Omental fat pad (tissue), 4 donors: ENCODE results near the gene SCN8A. TPM values are rescaled to one million over a fixed set of nuclear protein-coding genes. Genes with fewer than 3 reads are reported as not detected.

Experiments
- ATAC-seq: fragments of 150-250 bp; one replicate; pipeline ENCODE4 v1.9.1; 2016; ENCODE audit warnings: mild to moderate bottlenecking, moderate library complexity; ENCODE audit not compliant: low FRiP score
- DNase-seq: peaks from one replicate; pipeline ENCODE4 v3.0.0-alpha.2; 2019; ENCODE audit warnings: low spot score
- total RNA-seq, 4 donors: library from RNA; depleted of rRNA; stranded (reverse); fragments of >200 nt; gene quantifications; one replicate each; pipeline ENCODE4 v1.1.0, GENCODE V29; 2016
- TF ChIP-seq, protein P1 (sequence below), 3 donors: fragments of 450-650 bp; IDR thresholded peaks; one replicate each; pipeline ENCODE4 v1.5.1; 2016 to 2017; ENCODE audit warnings: antibody characterized with exemption in 3 of 3, mild to moderate bottlenecking in 3 of 3, moderate library complexity in 2 of 3

SCN8A gene
- total RNA-seq, 4 donors from 2014 or later: 0.50 to 1.4 (median 0.67) TPM

DNA sequence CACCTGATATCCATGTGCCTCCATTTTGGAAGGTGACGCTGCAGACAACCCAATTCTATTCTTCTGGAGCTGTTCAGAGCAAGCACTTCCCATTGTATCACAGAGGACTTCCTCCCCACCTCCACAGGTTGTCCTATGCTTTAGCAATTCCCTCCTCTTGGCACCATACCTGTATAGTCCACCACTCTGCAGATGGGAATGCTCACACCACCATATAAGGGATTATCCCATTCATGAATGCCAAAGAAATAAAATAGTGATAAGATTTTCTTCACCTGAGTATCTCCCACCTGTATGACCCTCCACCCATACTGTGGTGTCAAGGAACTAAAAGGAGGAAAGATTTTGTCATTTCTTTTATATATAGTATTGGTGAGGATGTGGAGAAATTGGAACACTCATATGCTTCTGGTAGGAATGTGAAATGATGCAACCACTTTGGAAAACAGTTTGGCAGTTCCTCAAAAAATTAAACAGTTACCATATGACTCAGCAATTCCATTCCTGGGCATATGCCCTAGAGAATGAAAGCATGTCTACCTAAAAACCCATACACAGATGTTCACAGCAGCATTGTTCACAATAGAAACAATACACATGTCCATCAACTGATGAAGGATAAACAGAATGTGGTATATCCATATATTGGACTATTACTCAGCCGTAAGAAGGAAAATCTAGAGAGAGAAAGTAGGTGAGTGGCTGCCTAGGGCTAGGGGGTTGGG, 182.3 kb downstream of the SCN8A start:
- TF ChIP-seq, protein P1, sequence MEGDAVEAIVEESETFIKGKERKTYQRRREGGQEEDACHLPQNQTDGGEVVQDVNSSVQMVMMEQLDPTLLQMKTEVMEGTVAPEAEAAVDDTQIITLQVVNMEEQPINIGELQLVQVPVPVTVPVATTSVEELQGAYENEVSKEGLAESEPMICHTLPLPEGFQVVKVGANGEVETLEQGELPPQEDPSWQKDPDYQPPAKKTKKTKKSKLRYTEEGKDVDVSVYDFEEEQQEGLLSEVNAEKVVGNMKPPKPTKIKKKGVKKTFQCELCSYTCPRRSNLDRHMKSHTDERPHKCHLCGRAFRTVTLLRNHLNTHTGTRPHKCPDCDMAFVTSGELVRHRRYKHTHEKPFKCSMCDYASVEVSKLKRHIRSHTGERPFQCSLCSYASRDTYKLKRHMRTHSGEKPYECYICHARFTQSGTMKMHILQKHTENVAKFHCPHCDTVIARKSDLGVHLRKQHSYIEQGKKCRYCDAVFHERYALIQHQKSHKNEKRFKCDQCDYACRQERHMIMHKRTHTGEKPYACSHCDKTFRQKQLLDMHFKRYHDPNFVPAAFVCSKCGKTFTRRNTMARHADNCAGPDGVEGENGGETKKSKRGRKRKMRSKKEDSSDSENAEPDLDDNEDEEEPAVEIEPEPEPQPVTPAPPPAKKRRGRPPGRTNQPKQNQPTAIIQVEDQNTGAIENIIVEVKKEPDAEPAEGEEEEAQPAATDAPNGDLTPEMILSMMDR (IDR thresholded peaks at IDR 0.05): no peak
- no peak for DNase-seq
- peak; percentile 81 for ATAC-seq

DNA sequence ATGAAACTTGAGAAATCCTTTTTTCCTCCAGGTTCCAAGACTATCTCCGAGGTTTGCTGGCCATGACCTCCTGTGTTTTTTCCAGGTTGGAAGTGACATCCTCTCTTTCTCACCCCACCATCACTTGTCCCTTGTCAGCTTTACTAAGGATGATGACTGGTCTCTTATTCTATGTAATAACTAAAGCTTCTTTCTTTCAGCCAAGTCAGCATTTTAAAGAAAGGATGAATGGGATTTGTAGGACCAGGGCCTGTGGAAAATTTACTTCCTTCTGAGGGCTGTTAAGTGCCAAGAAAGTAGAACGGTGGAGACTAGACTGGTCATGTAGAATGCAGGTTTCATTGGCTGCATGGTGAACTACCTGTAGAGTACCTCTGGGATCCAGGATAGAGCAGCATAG, 183.9 kb downstream of the SCN8A start:
- TF ChIP-seq, protein P1 (IDR thresholded peaks at IDR 0.05): no peak
- DNase-seq (no peak), ATAC-seq (no peak)

DNA sequence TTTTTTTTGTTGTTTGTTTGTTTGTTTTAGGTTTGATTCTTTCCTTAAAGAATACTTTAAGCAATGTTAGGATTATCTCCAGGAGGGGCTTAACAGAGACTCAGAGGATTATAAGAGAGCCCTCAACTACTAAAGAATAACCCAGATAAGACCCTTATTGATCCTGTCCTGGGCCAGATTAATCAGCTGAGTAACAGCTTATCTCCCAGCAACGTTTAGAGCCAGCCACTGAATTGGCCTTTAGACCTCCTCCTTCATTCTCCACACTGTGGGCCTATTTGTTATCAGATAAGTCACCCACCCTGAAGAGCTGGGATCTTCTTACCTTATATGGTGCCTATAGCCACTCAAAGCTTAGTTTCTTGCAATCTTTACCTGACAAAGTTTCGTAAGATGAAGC, 186.4 kb downstream of the SCN8A start:
- no peak for DNase-seq
- TF ChIP-seq, protein P1 (IDR thresholded peaks at IDR 0.05): no peak

DNA sequence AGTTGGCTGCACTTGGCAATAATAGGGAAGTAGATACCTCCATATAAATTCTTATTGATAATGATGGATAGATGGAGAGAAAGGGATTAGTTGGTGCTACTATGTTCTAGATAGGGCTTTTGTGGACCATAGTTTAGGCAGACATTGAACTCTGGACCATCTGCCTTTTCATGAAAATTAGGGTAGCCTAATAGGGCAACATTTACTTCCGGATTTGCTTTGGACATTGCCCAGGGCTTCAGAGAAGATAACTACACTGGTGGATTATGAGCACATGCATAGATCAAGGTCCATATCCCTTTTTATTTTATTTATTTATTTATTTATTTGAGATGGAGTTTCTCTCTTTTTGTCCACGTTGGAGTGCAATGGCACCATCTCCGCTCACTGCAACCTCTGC, 186.9 kb downstream of the SCN8A start:
- ATAC-seq (no peak), DNase-seq (no peak)
- TF ChIP-seq, protein P1 (IDR thresholded peaks at IDR 0.05): no peak

More for the DNA sequence above, 186.4 kb downstream of the SCN8A start:
- ATAC-seq: no peak

DNA sequence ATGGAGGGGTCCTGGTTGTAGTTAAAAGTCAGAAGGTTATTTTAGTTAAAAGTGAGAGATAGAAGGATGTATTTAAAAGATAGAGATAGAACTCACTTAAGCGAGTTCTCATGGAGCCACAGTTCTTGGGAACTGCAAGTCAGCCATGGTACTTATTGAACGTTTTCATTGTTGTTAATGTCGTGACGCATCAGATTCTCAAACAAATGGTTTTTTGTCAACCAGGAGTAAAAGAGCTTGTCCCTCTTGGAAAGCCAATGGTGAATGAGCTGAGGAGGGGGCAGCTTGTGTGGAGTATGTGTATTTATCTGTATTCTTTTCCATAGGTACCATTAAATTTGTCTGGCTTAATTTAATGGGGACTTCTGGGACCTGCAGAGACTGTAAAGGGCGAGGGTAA, 188.8 kb downstream of the SCN8A start:
- ATAC-seq: no peak

DNA sequence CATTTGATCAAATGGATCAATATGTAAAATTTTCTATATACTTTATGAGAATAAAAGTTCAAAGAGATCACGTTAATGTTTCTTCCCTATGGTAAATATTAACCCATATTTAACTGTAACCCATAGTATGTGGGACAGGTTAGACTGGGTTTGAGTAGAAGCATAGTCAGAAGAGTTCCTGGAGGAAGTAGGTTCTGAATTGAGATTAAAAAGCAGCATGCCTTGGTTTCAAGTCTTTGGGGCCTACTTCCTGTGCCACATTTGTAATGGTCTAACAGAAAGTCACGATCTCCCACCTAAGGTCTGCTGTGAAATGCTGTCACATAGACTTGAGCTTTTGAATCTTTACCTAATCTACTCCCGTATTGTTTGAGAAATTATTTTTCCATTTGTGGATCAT, 193.7 kb downstream of the SCN8A start:
- ATAC-seq (no peak), DNase-seq (no peak)
- TF ChIP-seq, protein P1 (IDR thresholded peaks at IDR 0.05): no peak

More for the DNA sequence above, 188.8 kb downstream of the SCN8A start:
- TF ChIP-seq, protein P1 (IDR thresholded peaks at IDR 0.05): no peak
- no peak for DNase-seq

DNA sequence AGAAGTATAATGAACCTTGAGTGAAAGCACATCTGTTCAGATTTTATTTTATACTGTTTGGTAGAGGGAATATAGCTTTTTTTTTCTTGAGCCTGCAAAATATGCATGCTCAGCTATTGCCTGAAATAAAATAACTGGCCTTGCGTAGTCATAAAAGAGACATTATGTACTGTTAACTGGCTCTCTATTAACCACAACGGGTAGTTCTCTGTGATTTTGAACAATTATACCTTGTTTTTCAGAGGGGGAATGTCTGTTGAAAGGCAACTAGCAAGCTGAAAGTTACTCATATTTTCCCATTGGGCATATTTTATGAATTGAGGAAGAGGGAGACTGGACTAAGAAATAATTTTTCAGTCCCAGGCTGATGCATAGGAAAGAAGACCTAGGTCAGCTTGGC, 194.9 kb downstream of the SCN8A start:
- DNase-seq: no peak
- TF ChIP-seq, protein P1 (IDR thresholded peaks at IDR 0.05): no peak
- no peak for ATAC-seq
